Smooth muscle cell (in vitro differentiated cells): ENCODE data around the gene C2orf81. TPM values are rescaled to one million over a fixed set of nuclear protein-coding genes. Genes with fewer than 3 reads are reported as not detected.

Source experiments
- DNase-seq: peaks from one replicate; lab custom pipeline; 2025; ENCODE audit not compliant: unreplicated experiment; lab: John Stamatoyannopoulos, UW
- H2AFZ ChIP-seq: fragments of 200-600 bp; sonication (generic); 2 replicates; pipeline ENCODE4 v1.6.0; 2016; ENCODE audit warnings: antibody characterized with exemption, low read depth, mild to moderate bottlenecking
- H3F3A ChIP-seq: fragments of 200-600 bp; sonication (generic); 2 replicates; pipeline ENCODE4 v1.6.0; 2017; ENCODE audit warnings: antibody characterized with exemption, low read depth
- H3K27ac ChIP-seq: fragments of 200-600 bp; sonication (generic); 2 replicates; pipeline ENCODE4 v1.5.1; 2016; ENCODE audit warnings: low read depth, mild to moderate bottlenecking
- H3K27me3 ChIP-seq: fragments of 200-600 bp; sonication (generic); 2 replicates; pipeline ENCODE4 v1.6.1; 2016; ENCODE audit warnings: low read depth, mild to moderate bottlenecking
- H3K36me3 ChIP-seq: fragments of 200-600 bp; sonication (generic); 2 replicates; pipeline ENCODE4 v1.5.1; 2016; ENCODE audit warnings: low read depth
- H3K4me1 ChIP-seq: fragments of 200-600 bp; sonication (generic); 2 replicates; pipeline ENCODE4 v1.5.1; 2016; ENCODE audit warnings: low read depth
- H3K4me2 ChIP-seq: fragments of 200-600 bp; sonication (generic); 2 replicates; pipeline ENCODE4 v1.6.0; 2016; ENCODE audit warnings: mild to moderate bottlenecking
- H3K4me3 ChIP-seq: fragments of 200-600 bp; sonication (generic); 2 replicates; pipeline ENCODE4 v1.5.1; 2016; ENCODE audit warnings: mild to moderate bottlenecking
- H3K79me2 ChIP-seq: fragments of 200-600 bp; sonication (generic); 2 replicates; pipeline ENCODE4 v1.6.0; 2016; ENCODE audit warnings: low read depth, mild to moderate bottlenecking
- H3K9ac ChIP-seq: fragments of 200-600 bp; sonication (generic); 2 replicates; pipeline ENCODE4 v1.6.0; 2016; ENCODE audit warnings: low read depth
- H3K9me3 ChIP-seq: fragments of 200-600 bp; sonication (generic); replicated peaks from 2 replicates; pipeline ENCODE4 v1.5.1; 2016; ENCODE audit warnings: low read depth
- H4K20me1 ChIP-seq: fragments of 200-600 bp; sonication (generic); 2 replicates; pipeline ENCODE4 v1.6.0; 2016; ENCODE audit warnings: low read depth
- WGBS: methylation state at CpG from one replicate; pipeline ENCODE4 v1.1.7; 2016; ENCODE audit warnings: low lambda C conversion rate; 5-methylcytosine and 5-hydroxymethylcytosine counted together
- polyA plus RNA-seq: library from polyadenylated mRNA; unstranded; fragments of >200 nt; fragmentation: Nextera tagmentation; extraction: Ambion mirVana; gene quantifications from 2 replicates; pipeline ENCODE4 v1.2.1, GENCODE V29; 2016
- total RNA-seq: library from RNA; depleted of rRNA; stranded (reverse); fragments of >200 nt; gene quantifications from 2 replicates; pipeline ENCODE4 v1.2.3, GENCODE V29; 2014
- TF ChIP-seq, protein P1 (sequence below): fragments of 200-600 bp; sonication (generic); IDR thresholded peaks from 2 replicates; pipeline ENCODE4 v1.5.1; 2017; ENCODE audit warnings: borderline replicate concordance, mild to moderate bottlenecking, antibody characterized with exemption; ENCODE audit not compliant: insufficient read depth, poor library complexity, severe bottlenecking

The C2orf81 gene
- total and polyA plus RNA-seq, 2 experiments from 2014 or later = 1.3 to 3.5 TPM

DNA sequence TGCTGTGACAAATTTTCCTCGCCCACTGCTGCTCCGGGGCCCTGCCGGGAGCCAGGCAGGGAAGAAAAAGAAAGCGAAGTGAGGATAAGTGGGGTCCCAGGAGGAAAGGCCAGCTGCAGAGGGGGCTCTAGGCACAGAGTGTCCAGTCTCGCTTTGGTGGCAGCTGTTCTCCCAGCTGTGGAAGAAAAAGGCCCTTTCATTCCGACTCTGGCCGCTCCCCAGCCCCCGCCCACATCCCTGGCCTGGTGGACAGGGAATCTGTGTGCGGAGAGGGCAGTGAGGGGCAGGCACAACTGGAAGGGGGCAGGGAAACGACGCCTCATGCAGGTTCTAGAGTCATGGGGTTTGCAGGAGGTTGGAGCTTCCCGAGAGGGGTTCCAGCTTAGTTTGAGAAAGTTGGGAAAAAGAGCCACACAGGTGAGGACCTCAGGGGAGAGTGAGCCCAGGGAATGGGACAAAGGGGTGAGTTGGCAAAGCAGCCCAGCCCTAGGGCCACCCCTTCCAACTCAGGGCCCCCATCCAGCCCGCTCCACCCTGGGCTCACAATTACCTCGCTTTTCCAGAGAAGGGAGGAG is 18.5 kb upstream of the C2orf81 start:
- no peak overlapping the region for H2AFZ ChIP-seq

DNA sequence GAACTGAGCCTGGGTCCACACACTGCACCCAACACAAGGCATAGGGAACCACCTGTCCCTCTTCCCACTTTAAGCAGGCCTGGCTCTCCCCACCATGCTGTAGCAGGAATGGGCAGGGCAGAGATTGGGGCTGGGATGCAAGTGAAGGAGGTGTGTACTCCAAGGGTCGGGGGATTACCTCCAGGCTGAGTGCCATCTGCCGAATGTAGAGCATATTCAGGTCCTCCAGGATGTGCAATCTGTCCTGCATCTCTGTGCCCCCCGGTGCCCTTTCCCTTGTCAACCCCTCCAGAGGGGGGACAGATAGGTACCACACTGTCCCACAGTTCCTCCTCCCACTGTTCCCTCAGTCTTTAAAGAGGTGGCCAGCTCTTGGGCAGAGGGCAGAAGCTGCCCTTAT is 18.0 kb upstream of the C2orf81 start:
- H3K9ac ChIP-seq = peak overlapping the region; percentile 82
- H3F3A ChIP-seq = peaks cover 15% of the 10 kb centered on the region
- no peaks in the 10 kb centered on the region for H3K9me3 ChIP-seq
- peak overlapping the region; percentile 93 for H3K27ac ChIP-seq
- H3K79me2 ChIP-seq = peaks cover 62% of the 10 kb centered on the region
- H3K4me1 ChIP-seq = peaks cover 30% of the 10 kb centered on the region
- peaks cover 54% of the 10 kb centered on the region for H4K20me1 ChIP-seq
- no peak overlapping the region for H2AFZ ChIP-seq
- TF ChIP-seq, protein P1, sequence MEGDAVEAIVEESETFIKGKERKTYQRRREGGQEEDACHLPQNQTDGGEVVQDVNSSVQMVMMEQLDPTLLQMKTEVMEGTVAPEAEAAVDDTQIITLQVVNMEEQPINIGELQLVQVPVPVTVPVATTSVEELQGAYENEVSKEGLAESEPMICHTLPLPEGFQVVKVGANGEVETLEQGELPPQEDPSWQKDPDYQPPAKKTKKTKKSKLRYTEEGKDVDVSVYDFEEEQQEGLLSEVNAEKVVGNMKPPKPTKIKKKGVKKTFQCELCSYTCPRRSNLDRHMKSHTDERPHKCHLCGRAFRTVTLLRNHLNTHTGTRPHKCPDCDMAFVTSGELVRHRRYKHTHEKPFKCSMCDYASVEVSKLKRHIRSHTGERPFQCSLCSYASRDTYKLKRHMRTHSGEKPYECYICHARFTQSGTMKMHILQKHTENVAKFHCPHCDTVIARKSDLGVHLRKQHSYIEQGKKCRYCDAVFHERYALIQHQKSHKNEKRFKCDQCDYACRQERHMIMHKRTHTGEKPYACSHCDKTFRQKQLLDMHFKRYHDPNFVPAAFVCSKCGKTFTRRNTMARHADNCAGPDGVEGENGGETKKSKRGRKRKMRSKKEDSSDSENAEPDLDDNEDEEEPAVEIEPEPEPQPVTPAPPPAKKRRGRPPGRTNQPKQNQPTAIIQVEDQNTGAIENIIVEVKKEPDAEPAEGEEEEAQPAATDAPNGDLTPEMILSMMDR = no peak
- no peaks in the 10 kb centered on the region for H3K36me3 ChIP-seq
- H3K4me3 ChIP-seq = peak overlapping the region; percentile 61
- no peak for DNase-seq
- peak overlapping the region; percentile 96 for H3K4me2 ChIP-seq
- H3K27me3 ChIP-seq = no peaks in the 10 kb centered on the region
- 57% methylated on average over 3 of the region's 3 CpGs for WGBS

More for the DNA sequence above, 18.5 kb upstream of the C2orf81 start:
- H4K20me1 ChIP-seq = peaks cover 49% of the 10 kb centered on the region
- no peaks in the 10 kb centered on the region for H3K27me3 ChIP-seq
- TF ChIP-seq, protein P1 = no peak
- H3K4me3 ChIP-seq = peak overlapping the region; percentile 61
- DNase-seq = peak; percentile 60
- H3K27ac ChIP-seq = peak overlapping the region; percentile 93
- H3K9me3 ChIP-seq = no peaks in the 10 kb centered on the region
- H3K79me2 ChIP-seq = peaks cover 56% of the 10 kb centered on the region
- 9% methylated on average over 14 of the region's 14 CpGs for WGBS
- no peaks in the 10 kb centered on the region for H3K36me3 ChIP-seq
- H3K4me2 ChIP-seq = peak overlapping the region; percentile 96
- H3F3A ChIP-seq = peaks cover 15% of the 10 kb centered on the region
- H3K4me1 ChIP-seq = peaks cover 30% of the 10 kb centered on the region
- peak overlapping the region; percentile 82 for H3K9ac ChIP-seq

DNA sequence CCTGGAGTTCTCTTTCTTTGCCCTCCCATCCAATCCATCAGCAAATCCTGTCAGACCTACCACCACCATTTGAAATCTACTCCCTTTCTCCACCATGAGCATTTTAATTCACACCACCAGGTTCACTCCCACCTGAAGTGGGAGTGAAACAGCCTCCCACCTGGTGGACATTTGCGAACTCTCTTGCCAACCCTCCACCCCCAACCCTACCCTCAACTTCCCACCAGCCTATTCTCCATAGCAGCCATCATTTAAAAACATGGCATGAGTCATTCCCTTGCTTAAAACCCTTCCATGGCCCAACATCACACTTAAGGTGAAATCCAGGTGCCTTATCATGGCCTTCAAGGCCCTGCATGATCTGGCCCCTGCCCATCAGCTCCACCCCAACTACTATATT is 16.8 kb upstream of the C2orf81 start:
- no peaks in the 10 kb centered on the region for H3K9me3 ChIP-seq
- H3K79me2 ChIP-seq = peaks cover 73% of the 10 kb centered on the region
- peaks cover 64% of the 10 kb centered on the region for H4K20me1 ChIP-seq
- no peak for DNase-seq
- no peak overlapping the region for H2AFZ ChIP-seq
- 100% methylated on average over 1 of the region's 1 CpG for WGBS
- peaks cover 30% of the 10 kb centered on the region for H3K4me1 ChIP-seq
- H3K27me3 ChIP-seq = no peaks in the 10 kb centered on the region
- H3K9ac ChIP-seq = no peak overlapping the region
- no peaks in the 10 kb centered on the region for H3K36me3 ChIP-seq
- peaks cover 15% of the 10 kb centered on the region for H3F3A ChIP-seq
- peak overlapping the region; percentile 96 for H3K4me2 ChIP-seq
- TF ChIP-seq, protein P1 = no peak
- H3K4me3 ChIP-seq = peak overlapping the region; percentile 61
- peak overlapping the region; percentile 93 for H3K27ac ChIP-seq
